ENCODE measurements around the gene DSP. TPM values are rescaled to one million over a fixed set of nuclear protein-coding genes. Genes with fewer than 3 reads are reported as not detected.

DSP gene
- total RNA-seq, 1 donor from 2014 or later = 109 TPM

DNA sequence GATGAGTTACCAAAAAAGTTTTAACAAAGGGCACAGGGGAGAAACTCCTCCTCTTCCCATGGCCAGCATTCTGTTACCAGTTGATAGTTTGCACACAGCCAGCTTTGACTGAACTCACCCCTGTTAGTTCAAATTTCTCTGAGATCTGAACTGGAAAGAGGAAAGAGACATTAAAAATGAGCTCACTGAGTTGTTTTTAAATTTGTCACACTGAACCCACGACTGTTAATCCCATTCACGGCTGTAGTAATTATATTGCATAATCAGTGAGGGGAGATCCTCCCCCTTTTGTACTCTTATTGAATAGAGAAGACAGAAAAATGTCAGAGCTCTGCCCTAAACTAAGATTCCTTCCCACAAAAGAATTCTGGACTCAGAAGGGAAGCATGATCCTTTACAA is 17.5 kb upstream of the DSP start:
- H3K27ac Mint-ChIP-seq (ENCODE audit: unreplicated experiment) = no peak overlapping the region
- H3K4me3 Mint-ChIP-seq (ENCODE audit: unreplicated experiment) = no peak overlapping the region
- H3K4me1 Mint-ChIP-seq (ENCODE audit: unreplicated experiment) = peaks cover 10% of the 10 kb centered on the region
- H3K27me3 Mint-ChIP-seq (ENCODE audit: unreplicated experiment) = peaks cover 3% of the 10 kb centered on the region
- no peaks in the 10 kb centered on the region for H3K36me3 Mint-ChIP-seq (ENCODE audit: low read depth, unreplicated experiment)
- H3K9me3 Mint-ChIP-seq (ENCODE audit: unreplicated experiment) = no peaks in the 10 kb centered on the region
- TF ChIP-seq, protein P1, sequence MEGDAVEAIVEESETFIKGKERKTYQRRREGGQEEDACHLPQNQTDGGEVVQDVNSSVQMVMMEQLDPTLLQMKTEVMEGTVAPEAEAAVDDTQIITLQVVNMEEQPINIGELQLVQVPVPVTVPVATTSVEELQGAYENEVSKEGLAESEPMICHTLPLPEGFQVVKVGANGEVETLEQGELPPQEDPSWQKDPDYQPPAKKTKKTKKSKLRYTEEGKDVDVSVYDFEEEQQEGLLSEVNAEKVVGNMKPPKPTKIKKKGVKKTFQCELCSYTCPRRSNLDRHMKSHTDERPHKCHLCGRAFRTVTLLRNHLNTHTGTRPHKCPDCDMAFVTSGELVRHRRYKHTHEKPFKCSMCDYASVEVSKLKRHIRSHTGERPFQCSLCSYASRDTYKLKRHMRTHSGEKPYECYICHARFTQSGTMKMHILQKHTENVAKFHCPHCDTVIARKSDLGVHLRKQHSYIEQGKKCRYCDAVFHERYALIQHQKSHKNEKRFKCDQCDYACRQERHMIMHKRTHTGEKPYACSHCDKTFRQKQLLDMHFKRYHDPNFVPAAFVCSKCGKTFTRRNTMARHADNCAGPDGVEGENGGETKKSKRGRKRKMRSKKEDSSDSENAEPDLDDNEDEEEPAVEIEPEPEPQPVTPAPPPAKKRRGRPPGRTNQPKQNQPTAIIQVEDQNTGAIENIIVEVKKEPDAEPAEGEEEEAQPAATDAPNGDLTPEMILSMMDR (IDR thresholded peaks at IDR 0.05; ENCODE audit: unreplicated experiment) = no peak
- no peak for DNase-seq (ENCODE audit: low spot score)

DNA sequence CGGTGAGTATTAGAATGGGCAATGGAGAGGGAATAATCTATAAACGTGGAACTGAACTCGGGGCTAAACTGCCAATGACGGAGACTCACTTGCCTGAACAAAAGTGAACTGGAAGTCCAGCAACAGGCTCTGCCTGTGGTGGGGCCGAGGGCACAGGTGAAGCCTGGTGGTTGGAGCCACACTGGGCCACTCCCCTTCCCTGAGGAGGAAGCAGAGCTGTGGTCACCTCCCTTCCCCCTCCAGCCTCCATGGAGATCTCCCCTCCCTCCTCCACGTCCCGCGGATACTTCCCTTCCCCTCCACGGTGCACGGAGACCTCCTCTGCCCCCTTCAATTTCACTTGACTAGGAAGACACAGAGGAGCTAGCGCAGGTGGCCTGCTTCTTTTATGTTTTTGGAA is 14.7 kb upstream of the DSP start:
- no peak for DNase-seq (ENCODE audit: low spot score)
- Mint-ChIP-seq H3K27ac (ENCODE audit: unreplicated experiment) (no peak overlapping the region), H3K4me1 (ENCODE audit: unreplicated experiment) (peaks cover 4% of the 10 kb centered on the region), H3K27me3 (ENCODE audit: unreplicated experiment) (peaks cover 2% of the 10 kb centered on the region), H3K9me3 (ENCODE audit: unreplicated experiment) (no peaks in the 10 kb centered on the region), H3K36me3 (ENCODE audit: low read depth, unreplicated experiment) (no peaks in the 10 kb centered on the region), H3K4me3 (ENCODE audit: unreplicated experiment) (no peak overlapping the region)
- TF ChIP-seq, protein P1 (IDR thresholded peaks at IDR 0.05; ENCODE audit: unreplicated experiment) = no peak

DNA sequence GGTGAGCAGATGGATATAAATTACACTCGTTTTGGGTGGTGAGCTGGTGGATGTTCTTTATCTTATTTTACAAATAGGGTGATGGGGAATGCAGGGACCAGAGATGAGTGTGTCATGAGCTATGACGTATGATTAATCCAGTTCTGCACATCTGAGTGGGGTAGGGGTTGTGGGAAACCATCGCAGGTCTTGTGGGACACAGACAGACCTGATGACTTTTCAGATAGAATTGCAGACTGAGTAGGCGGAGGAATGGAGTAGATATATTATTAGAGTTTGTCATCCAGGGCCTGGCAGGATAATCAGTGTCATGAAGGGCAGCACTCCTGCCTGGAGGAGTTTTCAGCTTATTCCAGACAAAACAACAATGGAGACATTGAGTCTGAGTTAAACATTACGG is 12.9 kb upstream of the DSP start:
- no peak overlapping the region for H3K27ac Mint-ChIP-seq (ENCODE audit: unreplicated experiment)

DNA sequence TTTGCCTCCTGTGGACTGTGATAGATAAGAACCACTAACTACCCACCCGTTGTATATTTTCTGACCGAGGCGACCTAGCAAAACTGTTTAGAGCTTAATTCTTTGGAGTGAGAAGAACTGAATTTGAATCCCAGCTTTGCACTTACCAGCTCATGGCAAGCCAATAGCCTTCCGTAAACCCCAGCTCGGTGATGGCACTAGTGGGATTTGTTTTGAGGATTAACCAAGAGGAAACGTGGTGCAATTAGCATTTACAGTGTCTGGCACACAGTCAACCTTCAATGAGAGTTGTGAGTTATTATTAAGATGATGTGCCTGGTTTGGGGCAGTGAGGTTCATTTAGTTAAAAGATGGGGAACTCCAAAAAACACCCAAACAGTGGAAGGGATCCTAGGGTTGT is 12.3 kb upstream of the DSP start:
- H3K27ac Mint-ChIP-seq (ENCODE audit: unreplicated experiment) = no peak overlapping the region
- no peaks in the 10 kb centered on the region for H3K9me3 Mint-ChIP-seq (ENCODE audit: unreplicated experiment)
- H3K4me1 Mint-ChIP-seq (ENCODE audit: unreplicated experiment) = peaks cover 4% of the 10 kb centered on the region
- no peak for DNase-seq (ENCODE audit: low spot score)
- TF ChIP-seq, protein P1 (IDR thresholded peaks at IDR 0.05; ENCODE audit: unreplicated experiment) = no peak
- H3K36me3 Mint-ChIP-seq (ENCODE audit: low read depth, unreplicated experiment) = no peaks in the 10 kb centered on the region
- H3K27me3 Mint-ChIP-seq (ENCODE audit: unreplicated experiment) = no peaks in the 10 kb centered on the region
- H3K4me3 Mint-ChIP-seq (ENCODE audit: unreplicated experiment) = no peak overlapping the region

More for the DNA sequence above, 12.9 kb upstream of the DSP start:
- Mint-ChIP-seq H3K27me3 (ENCODE audit: unreplicated experiment) (no peaks in the 10 kb centered on the region), H3K36me3 (ENCODE audit: low read depth, unreplicated experiment) (no peaks in the 10 kb centered on the region), H3K4me1 (ENCODE audit: unreplicated experiment) (peaks cover 4% of the 10 kb centered on the region), H3K9me3 (ENCODE audit: unreplicated experiment) (no peaks in the 10 kb centered on the region), H3K4me3 (ENCODE audit: unreplicated experiment) (no peak overlapping the region)
- DNase-seq (ENCODE audit: low spot score) = no peak
- TF ChIP-seq, protein P1 (IDR thresholded peaks at IDR 0.05; ENCODE audit: unreplicated experiment) = no peak

DNA sequence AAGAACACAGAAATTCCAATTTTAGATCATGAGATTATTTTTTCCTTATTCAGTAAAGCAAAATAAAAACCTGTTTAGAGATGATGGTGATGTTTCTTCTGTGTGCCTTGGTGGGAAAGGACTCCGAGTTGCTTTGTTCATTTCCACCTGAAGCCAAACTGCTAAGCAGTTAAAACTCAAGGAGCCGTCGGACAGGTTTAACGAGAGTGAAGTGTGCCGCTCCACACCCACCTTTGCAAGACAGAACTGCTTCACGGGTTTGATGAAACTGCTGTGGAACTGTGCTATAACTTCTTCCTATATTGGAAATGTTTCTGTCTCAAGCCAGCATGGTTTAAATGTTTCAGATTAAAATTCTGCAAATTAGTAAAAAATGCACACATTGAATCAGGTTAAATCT is 9.2 kb upstream of the DSP start:
- TF ChIP-seq, protein P1 (IDR thresholded peaks at IDR 0.05; ENCODE audit: unreplicated experiment) = no peak
- Mint-ChIP-seq H3K9me3 (ENCODE audit: unreplicated experiment) (no peaks in the 10 kb centered on the region), H3K27me3 (ENCODE audit: unreplicated experiment) (no peaks in the 10 kb centered on the region), H3K27ac (ENCODE audit: unreplicated experiment) (no peak overlapping the region), H3K4me3 (ENCODE audit: unreplicated experiment) (no peak overlapping the region), H3K36me3 (ENCODE audit: low read depth, unreplicated experiment) (no peaks in the 10 kb centered on the region), H3K4me1 (ENCODE audit: unreplicated experiment) (no peaks in the 10 kb centered on the region)
- no peak for DNase-seq (ENCODE audit: low spot score)
